Measurements from ENCODE around the gene CSNK2A2.

DNA sequence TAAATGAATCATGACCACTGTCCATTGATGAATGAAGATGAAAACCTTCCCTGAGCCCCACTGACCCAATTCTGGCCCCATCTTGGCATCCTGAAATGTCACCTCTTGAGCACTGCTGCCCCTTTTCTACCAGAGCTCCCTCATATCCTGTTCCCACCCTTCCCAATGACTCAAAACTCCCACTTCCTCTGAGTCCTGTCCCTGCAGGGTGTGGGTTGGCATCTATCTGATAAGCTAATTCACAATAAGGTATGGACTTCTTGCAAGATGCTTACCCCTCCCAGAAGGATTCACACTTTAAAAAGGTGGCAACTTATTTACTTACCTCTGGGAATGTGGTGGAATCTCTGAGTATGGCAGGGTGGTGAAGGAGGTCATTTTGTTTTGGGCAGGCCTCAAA, 13.3 kb upstream of the CSNK2A2 start:
- no peak for TF ChIP-seq CTCF (IDR thresholded peaks at IDR 0.05; ENCODE audit: poor library complexity)
- TF ChIP-seq EZH2phosphoT487 (IDR thresholded peaks at IDR 0.05; ENCODE audit: low read depth, severe bottlenecking, unreplicated experiment) = no peak
- no peak for TF ChIP-seq EZH2 (IDR thresholded peaks at IDR 0.05; ENCODE audit: borderline replicate concordance)
